Measurements from ENCODE around the gene SPTBN1. TPM values are rescaled to one million over a fixed set of nuclear protein-coding genes. Genes with fewer than 3 reads are reported as not detected.

Gene SPTBN1
- total and polyA plus RNA-seq, 2 donors (not counting 3 experiments of a cell fraction or from before 2014, with no cell fraction given), result 63.3 to 320 TPM

- Histone ChIP-seq H3K9me1 (replicated peaks; ENCODE audit: control insufficient read depth, extremely low read depth, insufficient read depth, low read length) (no peaks in the 10 kb centered on the region), H3K9ac (replicated peaks; ENCODE audit: extremely low read depth, insufficient read depth, low read length) (no peak overlapping the region), H3K27ac (ENCODE audit: insufficient read depth, low read depth, low read length) (no peak overlapping the region), H3K9me3 (replicated peaks; ENCODE audit: control insufficient read depth, insufficient read depth, low read length) (no peaks in the 10 kb centered on the region), H3K4me2 (ENCODE audit: insufficient read depth, low read length) (no peak overlapping the region), H3K4me3 (replicated peaks in 1 of 3; ENCODE audit: insufficient read depth in 1 of 3, low read depth in 1 of 3, low read length in 3 of 3) (no peak overlapping the region), H3K79me2 (ENCODE audit: control insufficient read depth, insufficient read depth, low read length) (peaks cover 6% of the 10 kb centered on the region), H3K4me1 (ENCODE audit: control insufficient read depth, extremely low read depth, insufficient read depth, low read length) (no peaks in the 10 kb centered on the region), H2AFZ (ENCODE audit: low read depth, low read length) (no peak overlapping the region), H3K27me3 (ENCODE audit: control insufficient read depth in 2 of 2, insufficient read depth in 2 of 2, low read length in 2 of 2) (no peaks in the 10 kb centered on the region), H4K20me1 (replicated peaks; ENCODE audit: control insufficient read depth, extremely low read depth, insufficient read depth, low read length) (no peaks in the 10 kb centered on the region), H3K36me3 (ENCODE audit: control insufficient read depth in 2 of 2, extremely low read depth in 1 of 2, insufficient read depth in 2 of 2, low read length in 2 of 2) (peaks cover 57 to 61% of the 10 kb centered on the region in 2 experiments)
- no peak for DNase-seq (ENCODE audit: low read depth, low spot score)
- dilution Hi-C loops (cut with MboI; ENCODE audit: extremely low pct_ligation_motif_present, low sequenced_read_pairs), result no loop called here
- intact Hi-C loops (cut with micrococcal nuclease), result no loop called here
- peak; percentile 33 for FAIRE-seq
- ChIA-PET POLR2A (no interaction called here), CTCF (interaction anchor here (0.9 to 4.1 kb wide), 2 partner anchors 13 to 52 kb away, joined by 3 to 20 read pairs; no protein-coding TSS in a partner anchor)
- TF ChIP-seq GATA2 (IDR thresholded peaks at IDR 0.05; ENCODE audit: insufficient read depth, insufficient read length, low read depth, low read length) (no peak), POLR2A (IDR thresholded peaks at IDR 0.05; ENCODE audit: low read depth, low read length) (no peak), EZH2 (IDR thresholded peaks at IDR 0.05; ENCODE audit: borderline replicate concordance, low read depth, low read length, severe bottlenecking) (no peak), POLR2AphosphoS5 (IDR thresholded peaks at IDR 0.05; ENCODE audit: insufficient read depth, low read depth, low read length) (no peak), JUN (IDR thresholded peaks at IDR 0.05; ENCODE audit: borderline replicate concordance, insufficient read depth, insufficient read length, low read depth) (no peak), MYC (IDR thresholded peaks at IDR 0.05; ENCODE audit: low read depth, low read length) (no peak), FOS (IDR thresholded peaks at IDR 0.05; ENCODE audit: borderline replicate concordance, insufficient read depth, low read length) (no peak)
- TF ChIP-seq, protein P1, sequence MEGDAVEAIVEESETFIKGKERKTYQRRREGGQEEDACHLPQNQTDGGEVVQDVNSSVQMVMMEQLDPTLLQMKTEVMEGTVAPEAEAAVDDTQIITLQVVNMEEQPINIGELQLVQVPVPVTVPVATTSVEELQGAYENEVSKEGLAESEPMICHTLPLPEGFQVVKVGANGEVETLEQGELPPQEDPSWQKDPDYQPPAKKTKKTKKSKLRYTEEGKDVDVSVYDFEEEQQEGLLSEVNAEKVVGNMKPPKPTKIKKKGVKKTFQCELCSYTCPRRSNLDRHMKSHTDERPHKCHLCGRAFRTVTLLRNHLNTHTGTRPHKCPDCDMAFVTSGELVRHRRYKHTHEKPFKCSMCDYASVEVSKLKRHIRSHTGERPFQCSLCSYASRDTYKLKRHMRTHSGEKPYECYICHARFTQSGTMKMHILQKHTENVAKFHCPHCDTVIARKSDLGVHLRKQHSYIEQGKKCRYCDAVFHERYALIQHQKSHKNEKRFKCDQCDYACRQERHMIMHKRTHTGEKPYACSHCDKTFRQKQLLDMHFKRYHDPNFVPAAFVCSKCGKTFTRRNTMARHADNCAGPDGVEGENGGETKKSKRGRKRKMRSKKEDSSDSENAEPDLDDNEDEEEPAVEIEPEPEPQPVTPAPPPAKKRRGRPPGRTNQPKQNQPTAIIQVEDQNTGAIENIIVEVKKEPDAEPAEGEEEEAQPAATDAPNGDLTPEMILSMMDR (IDR thresholded peaks at IDR 0.05; ENCODE audit: extremely low read depth in 1 of 2, insufficient read depth in 1 of 2, low read depth in 1 of 2, low read length in 2 of 2), result no peak
- TF ChIP-seq, protein P2, sequence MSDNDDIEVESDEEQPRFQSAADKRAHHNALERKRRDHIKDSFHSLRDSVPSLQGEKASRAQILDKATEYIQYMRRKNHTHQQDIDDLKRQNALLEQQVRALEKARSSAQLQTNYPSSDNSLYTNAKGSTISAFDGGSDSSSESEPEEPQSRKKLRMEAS (IDR thresholded peaks at IDR 0.05; ENCODE audit: insufficient read depth, insufficient read length), result no peak
- no TSS peak for BruUV-seq (replicated peaks)
These were observed 196.4 kb downstream of the SPTBN1 start for GRCh38 chr2:54652540-54652939.
